ENCODE measurements around the gene CCDC18. TPM values are rescaled to one million over a fixed set of nuclear protein-coding genes. Genes with fewer than 3 reads are reported as not detected.

Gene CCDC18
- polyA plus RNA-seq, 1 experiment: 4.3 TPM

DNA sequence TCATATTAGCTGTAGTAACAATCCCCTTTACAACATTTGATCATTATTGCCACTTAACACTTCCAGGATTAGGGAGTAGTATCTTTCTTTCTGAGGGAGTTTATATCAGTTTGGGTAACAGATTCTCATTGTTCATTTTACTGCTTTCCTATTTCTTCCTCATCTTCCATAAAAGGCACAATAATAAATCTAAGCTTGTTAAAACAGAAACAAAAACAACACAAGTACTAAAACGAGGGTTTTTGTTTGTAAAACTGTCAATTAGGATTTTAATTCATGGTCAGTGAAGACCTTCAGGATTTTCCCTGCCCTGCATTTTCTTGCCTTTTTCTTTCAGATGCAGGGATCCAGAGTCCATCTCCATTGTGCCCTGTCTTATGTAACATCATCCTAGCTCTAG lies 29.8 kb upstream of the CCDC18 start:
- CTCF ChIA-PET: no interaction called here
- Histone ChIP-seq H3K4me3 (ENCODE audit: low read depth, low read length) (no peak overlapping the region), H3K9me3 (ENCODE audit: control insufficient read depth, insufficient read depth, low read length) (no peaks in the 10 kb centered on the region), H3K27me3 (ENCODE audit: control insufficient read depth, insufficient read depth, low read length) (no peaks in the 10 kb centered on the region), H3K27ac (ENCODE audit: low read depth, low read length) (no peak overlapping the region)
- POLR2A ChIA-PET: no interaction called here
- TF ChIP-seq, protein P1, sequence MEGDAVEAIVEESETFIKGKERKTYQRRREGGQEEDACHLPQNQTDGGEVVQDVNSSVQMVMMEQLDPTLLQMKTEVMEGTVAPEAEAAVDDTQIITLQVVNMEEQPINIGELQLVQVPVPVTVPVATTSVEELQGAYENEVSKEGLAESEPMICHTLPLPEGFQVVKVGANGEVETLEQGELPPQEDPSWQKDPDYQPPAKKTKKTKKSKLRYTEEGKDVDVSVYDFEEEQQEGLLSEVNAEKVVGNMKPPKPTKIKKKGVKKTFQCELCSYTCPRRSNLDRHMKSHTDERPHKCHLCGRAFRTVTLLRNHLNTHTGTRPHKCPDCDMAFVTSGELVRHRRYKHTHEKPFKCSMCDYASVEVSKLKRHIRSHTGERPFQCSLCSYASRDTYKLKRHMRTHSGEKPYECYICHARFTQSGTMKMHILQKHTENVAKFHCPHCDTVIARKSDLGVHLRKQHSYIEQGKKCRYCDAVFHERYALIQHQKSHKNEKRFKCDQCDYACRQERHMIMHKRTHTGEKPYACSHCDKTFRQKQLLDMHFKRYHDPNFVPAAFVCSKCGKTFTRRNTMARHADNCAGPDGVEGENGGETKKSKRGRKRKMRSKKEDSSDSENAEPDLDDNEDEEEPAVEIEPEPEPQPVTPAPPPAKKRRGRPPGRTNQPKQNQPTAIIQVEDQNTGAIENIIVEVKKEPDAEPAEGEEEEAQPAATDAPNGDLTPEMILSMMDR (IDR thresholded peaks at IDR 0.05; ENCODE audit: low read depth, low read length): no peak
- DNase-seq (ENCODE audit: low read depth, low spot score): no peak

DNA sequence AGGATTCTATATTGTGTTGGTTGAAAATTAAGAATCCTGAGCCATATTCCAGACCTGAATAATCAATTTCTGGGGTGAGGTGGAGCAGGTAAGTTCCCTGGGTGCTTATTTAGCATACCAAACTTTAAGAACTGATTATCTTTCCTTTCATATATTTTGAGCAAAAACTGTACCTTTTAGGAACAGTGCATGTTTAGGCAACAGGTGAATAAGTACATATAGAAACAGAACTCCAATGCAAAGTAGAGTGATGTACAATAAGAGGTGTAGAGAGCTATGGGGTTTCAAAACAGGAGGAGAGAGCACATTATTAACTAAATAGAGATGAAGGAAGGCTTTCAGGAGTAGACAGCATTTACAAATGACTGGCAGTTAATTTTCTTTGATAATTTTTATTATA lies 29.1 kb upstream of the CCDC18 start:
- H3K27me3 ChIP-seq (ENCODE audit: control insufficient read depth, insufficient read depth, low read length): no peaks in the 10 kb centered on the region
- TF ChIP-seq, protein P1 (IDR thresholded peaks at IDR 0.05; ENCODE audit: low read depth, low read length): no peak
- no peak overlapping the region for H3K27ac ChIP-seq (ENCODE audit: low read depth, low read length)
- ChIA-PET POLR2A (no interaction called here), CTCF (interaction anchor here (1.2 kb wide), 1 partner anchor 157 kb away, joined by 3 read pairs; no protein-coding TSS in a partner anchor)
- no peak for DNase-seq (ENCODE audit: low read depth, low spot score)
- no peak overlapping the region for H3K4me3 ChIP-seq (ENCODE audit: low read depth, low read length)
- no peaks in the 10 kb centered on the region for H3K9me3 ChIP-seq (ENCODE audit: control insufficient read depth, insufficient read depth, low read length)

DNA sequence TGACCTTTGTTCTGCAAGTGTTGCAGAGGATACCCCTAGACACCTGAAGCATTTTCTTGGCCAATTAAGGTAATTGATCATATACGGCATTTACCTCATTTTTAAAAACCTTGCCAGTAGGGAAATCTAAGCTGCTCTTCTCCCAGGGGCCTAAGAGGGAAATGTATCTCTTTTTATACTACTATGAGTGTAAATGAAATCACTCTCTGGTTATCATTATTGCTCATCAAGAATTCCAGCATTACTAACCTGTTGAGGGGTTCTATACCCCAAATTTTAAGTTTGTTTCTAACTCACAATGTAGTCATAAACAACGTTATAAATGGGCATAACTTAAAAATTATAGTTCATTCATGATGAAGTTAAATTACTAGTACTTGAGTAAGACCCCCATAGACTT lies 27.7 kb upstream of the CCDC18 start:
- no peaks in the 10 kb centered on the region for H3K9me3 ChIP-seq (ENCODE audit: control insufficient read depth, insufficient read depth, low read length)
- H3K4me3 ChIP-seq (ENCODE audit: low read depth, low read length): no peak overlapping the region
- no peak overlapping the region for H3K27ac ChIP-seq (ENCODE audit: low read depth, low read length)
- TF ChIP-seq, protein P1 (IDR thresholded peaks at IDR 0.05; ENCODE audit: low read depth, low read length): no peak
- POLR2A ChIA-PET: no interaction called here
- no peak for DNase-seq (ENCODE audit: low read depth, low spot score)
- no peaks in the 10 kb centered on the region for H3K27me3 ChIP-seq (ENCODE audit: control insufficient read depth, insufficient read depth, low read length)
- CTCF ChIA-PET: interaction anchor here (1.6 kb wide), 1 partner anchor 152 kb away, joined by 3 read pairs; no protein-coding TSS in a partner anchor

GRCh38 chr1:93154898-93155297 lies 25.6 kb upstream of the CCDC18 start:
- TF ChIP-seq, protein P1 (IDR thresholded peaks at IDR 0.05; ENCODE audit: low read depth, low read length): no peak
- Histone ChIP-seq H3K27ac (ENCODE audit: low read depth, low read length) (no peak overlapping the region), H3K9me3 (ENCODE audit: control insufficient read depth, insufficient read depth, low read length) (no peaks in the 10 kb centered on the region), H3K27me3 (ENCODE audit: control insufficient read depth, insufficient read depth, low read length) (no peaks in the 10 kb centered on the region), H3K4me3 (ENCODE audit: low read depth, low read length) (no peak overlapping the region)
- ChIA-PET POLR2A (no interaction called here), CTCF (no interaction called here)
- no peak for DNase-seq (ENCODE audit: low read depth, low spot score)

GRCh38 chr1:93155335-93155734 lies 25.2 kb upstream of the CCDC18 start:
- no peak for DNase-seq (ENCODE audit: low read depth, low spot score)
- H3K4me3 ChIP-seq (ENCODE audit: low read depth, low read length): no peak overlapping the region
- no peak overlapping the region for H3K27ac ChIP-seq (ENCODE audit: low read depth, low read length)
- H3K27me3 ChIP-seq (ENCODE audit: control insufficient read depth, insufficient read depth, low read length): no peaks in the 10 kb centered on the region
- ChIA-PET CTCF (no interaction called here), POLR2A (no interaction called here)
- TF ChIP-seq, protein P1 (IDR thresholded peaks at IDR 0.05; ENCODE audit: low read depth, low read length): no peak
- no peaks in the 10 kb centered on the region for H3K9me3 ChIP-seq (ENCODE audit: control insufficient read depth, insufficient read depth, low read length)

All from AG04450 (cell line).